ENCODE results near the gene UFD1. TPM values are rescaled to one million over a fixed set of nuclear protein-coding genes. Genes with fewer than 3 reads are reported as not detected.
A peak's percentile ranks its signal among the peaks of the same experiment; 100 is the strongest.

UFD1 gene, protein sequence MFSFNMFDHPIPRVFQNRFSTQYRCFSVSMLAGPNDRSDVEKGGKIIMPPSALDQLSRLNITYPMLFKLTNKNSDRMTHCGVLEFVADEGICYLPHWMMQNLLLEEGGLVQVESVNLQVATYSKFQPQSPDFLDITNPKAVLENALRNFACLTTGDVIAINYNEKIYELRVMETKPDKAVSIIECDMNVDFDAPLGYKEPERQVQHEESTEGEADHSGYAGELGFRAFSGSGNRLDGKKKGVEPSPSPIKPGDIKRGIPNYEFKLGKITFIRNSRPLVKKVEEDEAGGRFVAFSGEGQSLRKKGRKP
- total RNA-seq = 51.0 and 62.8 TPM in 2 replicates
- 90.5 TPM for polyA plus RNA-seq (2012)

DNA sequence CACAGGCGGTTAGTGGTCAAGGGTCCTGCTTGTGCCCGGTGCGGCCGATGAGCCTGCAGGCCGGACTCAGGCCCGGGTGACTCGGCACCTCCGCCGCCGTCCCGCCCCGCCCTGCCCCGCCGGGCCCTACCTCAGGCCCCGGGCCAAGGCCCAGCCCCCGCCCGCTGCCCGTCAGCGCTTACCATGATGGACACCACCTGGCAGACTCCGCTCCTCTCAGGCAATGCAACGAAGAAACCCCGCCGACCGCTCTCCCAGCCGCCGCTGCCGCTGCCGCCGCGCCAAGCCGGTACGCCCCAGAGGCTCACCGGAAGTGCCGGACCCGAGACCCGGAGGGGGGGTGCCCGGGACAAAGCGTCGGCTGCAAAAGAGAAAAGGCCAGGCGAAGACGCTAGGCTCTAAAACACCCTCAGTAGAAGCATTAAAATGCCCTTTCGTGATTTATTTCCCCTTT is at the start of gene UFD1:
UFD1 (minus strand) TSS at position 293 of the 454 bp plus-strand sequence; CDS start at position 185, 108 bp downstream.
- DNase-seq (ENCODE audit: low read depth) = peak; percentile 88

GRCh38 chr22:19527861-19528417 is 48.9 kb upstream of the UFD1 start:
- DNase-seq (ENCODE audit: low read depth) = peak; percentile 90

DNA sequence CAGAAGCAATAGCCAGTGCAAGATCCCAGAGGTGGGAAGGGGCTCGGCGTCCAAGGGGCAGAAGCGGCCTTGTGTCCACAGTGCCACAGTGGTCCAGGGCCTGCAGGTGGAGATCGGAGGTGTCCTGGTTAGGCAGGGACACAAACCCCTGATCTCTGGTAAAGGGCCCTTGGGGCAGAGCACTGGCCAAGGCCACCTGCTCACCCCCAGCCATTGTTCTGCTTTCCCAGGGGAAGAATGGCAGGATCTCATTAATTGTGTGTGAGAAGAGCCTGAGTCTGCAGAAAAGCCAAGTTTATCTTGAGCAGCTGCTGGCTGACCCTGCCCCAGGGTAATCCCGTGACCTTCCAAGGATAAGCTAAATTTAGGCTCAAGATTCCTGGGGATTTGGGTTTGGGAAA is 48.3 kb upstream of the UFD1 start:
- DNase-seq (ENCODE audit: low read depth) = peak; percentile 77

DNA sequence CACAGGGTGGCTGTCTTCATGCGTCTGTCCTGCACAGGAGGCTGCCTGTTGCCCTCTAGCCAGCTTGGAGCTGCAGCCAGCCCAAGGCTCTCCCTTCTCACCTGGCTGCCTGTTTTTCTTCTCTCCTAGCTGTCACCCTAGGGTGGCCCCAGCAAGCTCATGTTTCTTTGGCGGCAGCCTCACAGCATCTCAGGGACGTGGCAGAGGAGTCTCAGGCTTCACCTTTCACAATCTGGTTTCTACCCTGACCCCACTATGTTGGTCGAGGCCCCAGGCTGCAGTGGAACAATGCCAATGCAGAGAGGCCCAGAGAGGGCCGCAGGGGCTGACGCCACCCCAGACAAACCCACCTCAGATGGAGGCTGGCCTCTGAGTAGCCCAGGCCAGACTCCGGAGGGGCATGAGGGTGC is 47.7 kb upstream of the UFD1 start:
- no peak for DNase-seq (ENCODE audit: low read depth)

DNA sequence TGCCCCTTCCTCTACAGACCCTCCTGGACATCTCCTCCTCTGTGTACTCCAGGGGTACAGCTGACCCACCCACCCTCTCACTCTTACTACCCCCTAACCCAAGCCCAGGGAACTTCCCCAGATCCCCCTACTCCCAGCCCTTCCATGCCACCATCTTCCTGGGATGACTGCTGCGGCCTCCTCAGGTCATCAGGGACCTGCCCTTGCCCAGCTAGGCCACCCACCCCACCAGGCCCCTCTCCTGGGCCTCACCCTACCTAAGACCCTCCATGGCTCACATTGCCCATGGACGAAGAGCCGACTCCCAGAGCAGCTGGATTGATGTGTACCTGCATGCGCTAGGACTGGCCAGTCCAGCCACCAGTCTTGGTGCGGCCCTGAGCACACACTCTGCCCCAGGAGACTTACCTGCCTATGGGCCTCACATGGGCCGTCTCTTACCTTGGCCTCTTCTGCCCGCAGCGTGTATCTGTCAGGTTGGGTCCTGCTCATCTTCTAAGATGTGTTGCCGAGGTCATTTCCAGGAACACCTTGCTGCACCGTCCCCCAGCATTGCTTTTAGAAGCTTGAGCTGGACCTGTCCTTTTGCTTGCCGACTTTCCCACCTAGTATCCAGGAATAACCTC is 47.2 kb upstream of the UFD1 start:
- DNase-seq (ENCODE audit: low read depth) = no peak

GRCh38 chr22:19525666-19526065 is 46.7 kb upstream of the UFD1 start:
- DNase-seq (ENCODE audit: low read depth) = no peak

DNA sequence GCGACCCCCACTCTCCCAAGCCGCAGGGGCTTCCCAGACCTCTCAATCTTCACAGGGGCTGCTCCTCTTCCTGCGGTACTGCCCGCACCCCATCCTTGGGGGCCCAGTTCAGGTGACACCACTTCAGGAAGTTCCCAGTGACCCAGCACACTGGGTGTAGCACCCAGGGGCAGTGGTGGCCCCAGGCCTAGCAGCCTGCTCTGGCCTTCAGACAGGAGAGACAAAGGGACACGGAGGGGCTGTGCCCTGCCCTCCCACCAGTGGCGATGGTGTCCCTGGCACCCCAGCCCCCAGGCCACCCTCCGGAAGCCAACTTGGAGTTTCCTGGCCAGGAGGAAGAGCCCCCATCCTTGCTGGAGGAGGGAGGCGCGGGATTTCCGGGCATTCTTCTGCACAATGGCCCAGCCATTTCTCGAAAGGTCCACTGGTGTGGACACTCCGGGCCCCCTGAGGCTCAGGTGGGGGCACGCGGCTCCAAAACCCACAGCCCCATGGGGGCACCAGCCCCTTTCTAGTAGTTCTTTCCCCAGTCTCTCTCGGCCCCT is 46.2 kb upstream of the UFD1 start:
- DNase-seq (ENCODE audit: low read depth) = no peak

DNA sequence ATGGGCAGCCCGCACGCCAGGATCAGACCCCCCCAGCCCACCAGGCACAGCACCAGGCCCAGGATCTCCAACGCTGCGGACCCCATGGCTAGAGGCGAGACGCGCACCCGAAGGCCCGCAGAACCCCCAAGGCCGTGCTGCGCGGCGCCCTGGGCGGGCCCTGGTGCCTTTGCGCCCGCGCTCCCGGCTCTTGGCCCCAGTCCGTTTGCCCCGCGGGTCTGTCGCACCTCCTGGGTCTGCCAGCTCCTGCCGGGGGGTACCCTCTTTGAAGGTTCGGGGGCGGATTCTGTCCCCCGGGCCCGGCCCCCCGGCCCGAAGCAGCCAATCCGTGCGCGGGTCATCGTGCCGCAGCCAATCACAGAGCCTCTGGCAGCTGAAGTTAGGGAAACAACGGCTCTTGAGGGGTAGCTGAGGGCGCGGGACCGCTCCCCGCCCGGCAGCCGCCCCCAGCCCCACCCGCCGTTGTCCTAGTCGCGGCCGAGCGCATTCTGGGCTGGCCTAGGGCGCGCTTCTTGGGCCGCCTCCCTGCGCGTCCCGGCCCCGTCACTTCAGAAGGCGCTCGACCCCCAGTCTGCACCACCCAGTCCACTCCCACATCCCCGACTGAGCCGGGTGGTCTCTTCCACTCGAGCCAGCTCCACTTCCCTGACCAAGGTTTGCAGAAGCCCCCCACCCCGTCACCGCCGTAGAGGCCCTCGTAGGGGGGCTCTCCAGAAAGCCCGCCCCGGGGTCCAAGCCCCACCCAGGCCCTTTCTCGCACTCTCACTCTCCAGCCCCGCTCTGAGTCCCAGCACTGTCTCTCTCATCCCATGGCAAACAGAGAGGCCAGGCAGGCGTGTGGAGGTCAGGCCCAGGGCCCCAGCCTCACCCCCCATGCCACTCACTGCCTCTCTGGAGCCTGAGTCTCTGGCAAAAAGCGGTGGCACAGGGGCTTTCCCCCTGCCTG is 45.5 kb upstream of the UFD1 start, which contains the start of gene CLDN5:
CLDN5 (minus strand) TSS at position 241 of the 946 bp plus-strand sequence; CDS start at position 86, 155 bp downstream.
- DNase-seq (ENCODE audit: low read depth) = no peak

GRCh38 chr22:19523240-19524169 is 44.5 kb upstream of the UFD1 start:
- no peak for DNase-seq (ENCODE audit: low read depth)

GRCh38 chr22:19522881-19523239 is 43.9 kb upstream of the UFD1 start:
- no peak for DNase-seq (ENCODE audit: low read depth)

DNA sequence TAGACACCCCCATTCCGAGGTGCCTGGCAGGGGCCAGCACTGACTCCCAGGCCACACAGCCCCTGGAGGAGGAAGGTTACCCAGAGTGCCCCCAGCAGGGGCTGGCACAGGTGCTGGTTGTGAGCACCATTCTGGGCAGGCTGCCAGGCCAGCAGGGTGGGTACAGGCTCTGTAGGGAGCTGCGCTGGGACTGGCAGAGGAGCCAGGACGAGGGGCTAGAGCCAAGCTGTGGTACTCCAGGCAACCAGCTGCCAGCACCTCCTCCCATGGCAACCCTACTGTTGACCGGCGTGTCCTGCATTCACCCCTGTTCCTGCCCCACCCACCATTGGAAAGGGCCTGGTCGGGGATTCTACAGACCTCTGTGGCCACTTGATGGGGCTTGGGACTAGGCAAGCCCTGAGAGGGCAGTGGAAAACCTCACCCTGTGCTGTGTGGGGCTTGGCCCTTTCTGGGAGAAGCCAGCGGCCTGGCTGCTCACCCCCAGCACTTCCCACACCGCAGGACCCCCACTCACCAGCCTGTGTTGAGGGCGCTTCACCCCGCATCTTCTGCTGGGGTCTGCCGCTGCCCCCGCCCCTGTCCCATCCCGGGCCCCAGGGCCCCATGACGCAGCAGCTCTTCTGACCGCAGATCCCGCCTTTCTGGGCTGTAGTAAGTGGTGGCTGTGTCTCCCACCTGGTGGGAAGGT is 43.3 kb upstream of the UFD1 start:
- DNase-seq (ENCODE audit: low read depth) = peak; percentile 94

GRCh38 chr22:19520566-19521305 is 41.7 kb upstream of the UFD1 start:
- DNase-seq (ENCODE audit: low read depth) = no peak

- no peak for DNase-seq (ENCODE audit: low read depth)
Observed at GRCh38 chr22:19520007-19520406, 41.0 kb upstream of the UFD1 start.

- peak; percentile 68 for DNase-seq (ENCODE audit: low read depth)
Observed at GRCh38 chr22:19519041-19519926, 40.3 kb upstream of the UFD1 start.

DNA sequence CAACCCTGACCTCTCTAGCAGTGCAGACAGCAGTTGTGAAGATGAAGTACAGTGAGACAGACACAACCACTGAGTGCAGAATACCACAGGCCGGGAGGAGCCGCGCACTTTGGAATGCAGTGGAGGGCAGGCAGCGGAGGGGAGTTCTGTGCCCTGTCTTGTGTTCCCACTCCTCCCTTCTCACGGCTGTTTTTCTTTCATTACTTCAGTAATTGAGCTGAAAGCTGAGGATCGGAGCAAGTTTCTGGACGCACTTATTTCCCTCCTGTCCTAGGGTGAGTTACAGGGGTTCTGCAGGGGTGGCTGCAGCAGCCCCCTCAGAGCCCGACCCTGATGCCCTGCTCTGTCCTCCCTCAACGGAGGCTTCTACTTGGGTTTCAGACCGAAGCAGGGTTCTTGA is 39.6 kb upstream of the UFD1 start:
- no peak for DNase-seq (ENCODE audit: low read depth)

- no peak for DNase-seq (ENCODE audit: low read depth)
Observed at GRCh38 chr22:19517919-19518611, 39.1 kb upstream of the UFD1 start.

- no peak for DNase-seq (ENCODE audit: low read depth)
Observed at GRCh38 chr22:19517171-19517500, 38.1 kb upstream of the UFD1 start.

All from myocyte (in vitro differentiated cells).